HEK293 (cell line): ENCODE results near the gene PNCK.

Experiments used
- EGR2 ChIP-seq: fragments of 450-650 bp; formaldehyde crosslinking; IDR thresholded peaks from 2 replicates; pipeline ENCODE4 v1.5.1; 2016; ENCODE audit warnings: low read depth, missing biosample characterization, missing genetic modification characterization
- KLF16 ChIP-seq: fragments of 450-650 bp; formaldehyde crosslinking; IDR thresholded peaks from 2 replicates; pipeline ENCODE4 v1.5.1; 2017; ENCODE audit warnings: missing biosample characterization, missing genetic modification characterization
- SALL2 ChIP-seq: fragments of 450-650 bp; formaldehyde crosslinking; IDR thresholded peaks from 2 replicates; pipeline ENCODE4 v1.5.0; 2017; ENCODE audit warnings: missing biosample characterization, mild to moderate bottlenecking, missing genetic modification characterization, borderline replicate concordance
- SETDB1 ChIP-seq: IDR thresholded peaks from one replicate; pipeline ENCODE4 v1.6.1; 2017; ENCODE audit warnings: mild to moderate bottlenecking, low read length, moderate library complexity, mixed read lengths; ENCODE audit not compliant: insufficient read length
- ZBTB21 ChIP-seq: fragments of 450-650 bp; formaldehyde crosslinking; IDR thresholded peaks from 2 replicates; pipeline ENCODE4 v1.5.1; 2017; ENCODE audit warnings: missing biosample characterization, missing genetic modification characterization
- ZNF121 ChIP-seq: fragments of 450-650 bp; formaldehyde crosslinking; IDR thresholded peaks from 2 replicates; pipeline ENCODE4 v1.5.1; 2016; ENCODE audit warnings: missing biosample characterization, missing genetic modification characterization
- ZSCAN30 ChIP-seq: fragments of 450-650 bp; IDR thresholded peaks from 2 replicates; pipeline ENCODE4 v1.5.1; 2018; ENCODE audit warnings: missing biosample characterization, mild to moderate bottlenecking, missing genetic modification characterization, moderate library complexity
- ZXDB ChIP-seq: fragments of 450-650 bp; formaldehyde crosslinking; IDR thresholded peaks from 2 replicates; pipeline ENCODE4 v1.5.1; 2016; ENCODE audit warnings: missing biosample characterization, missing genetic modification characterization
- TF ChIP-seq, protein P1 (sequence below): fragments of 450-650 bp; formaldehyde crosslinking; IDR thresholded peaks from 2 replicates; pipeline ENCODE4 v1.5.1; 2016; ENCODE audit warnings: missing biosample characterization, missing genetic modification characterization
- TF ChIP-seq, protein P2 (sequence below): fragments of 450-650 bp; formaldehyde crosslinking; IDR thresholded peaks from 2 replicates; pipeline ENCODE4 v1.5.1; 2016; ENCODE audit warnings: missing biosample characterization, missing genetic modification characterization
- TF ChIP-seq, protein P3 (sequence below): fragments of 450-650 bp; formaldehyde crosslinking; IDR thresholded peaks from 2 replicates; pipeline ENCODE4 v1.5.1; 2016; ENCODE audit warnings: missing biosample characterization, missing genetic modification characterization
- TF ChIP-seq, protein P4 (sequence below): fragments of 450-650 bp; formaldehyde crosslinking; IDR thresholded peaks from 2 replicates; pipeline ENCODE4 v1.5.1; 2016; ENCODE audit warnings: missing biosample characterization, missing genetic modification characterization
- TF ChIP-seq, protein P5 (sequence below): fragments of 450-650 bp; formaldehyde crosslinking; IDR thresholded peaks from 2 replicates; pipeline ENCODE4 v1.5.1; 2017; ENCODE audit warnings: missing biosample characterization, mild to moderate bottlenecking, missing genetic modification characterization, moderate library complexity

DNA sequence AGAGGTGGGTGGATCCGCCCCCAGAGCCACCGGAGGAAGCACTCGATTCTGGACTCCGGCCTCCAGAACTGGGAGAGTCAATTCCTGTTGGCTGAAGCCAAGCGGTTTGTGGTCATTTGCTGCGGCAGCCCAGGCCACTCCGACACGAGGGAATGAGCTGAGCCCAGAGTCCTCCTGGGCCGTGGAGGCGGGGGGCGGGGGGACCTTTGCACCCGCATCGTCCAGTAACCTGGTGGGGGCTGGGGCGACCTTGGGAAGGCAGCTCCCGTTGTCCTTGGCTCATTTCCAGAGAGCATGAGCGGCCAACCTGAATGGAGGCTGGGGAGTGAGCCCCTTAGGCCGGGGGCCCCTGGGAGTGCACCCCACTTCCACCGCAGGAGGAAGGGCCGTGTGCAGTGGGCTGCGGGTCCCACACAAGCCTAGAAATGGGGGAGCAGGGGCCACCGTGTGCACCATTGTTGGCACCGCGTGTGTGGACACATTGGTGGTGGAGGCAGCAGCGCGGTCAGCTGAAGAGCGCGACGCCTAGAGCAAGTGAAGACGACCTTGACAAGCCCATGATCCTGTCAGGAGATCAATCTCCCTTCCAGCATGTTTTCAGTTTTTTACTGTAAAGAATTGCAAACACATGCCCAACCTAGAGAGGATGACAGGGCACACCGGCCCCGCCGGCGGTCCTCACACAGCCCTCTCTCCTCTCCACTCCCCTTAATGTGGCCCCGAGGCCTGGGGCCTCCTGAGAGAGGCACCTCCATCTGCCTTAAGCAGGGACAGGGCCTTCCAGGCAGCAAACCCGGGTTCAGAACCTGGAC, 46.5 kb downstream of the PNCK start:
- TF ChIP-seq, protein P1, sequence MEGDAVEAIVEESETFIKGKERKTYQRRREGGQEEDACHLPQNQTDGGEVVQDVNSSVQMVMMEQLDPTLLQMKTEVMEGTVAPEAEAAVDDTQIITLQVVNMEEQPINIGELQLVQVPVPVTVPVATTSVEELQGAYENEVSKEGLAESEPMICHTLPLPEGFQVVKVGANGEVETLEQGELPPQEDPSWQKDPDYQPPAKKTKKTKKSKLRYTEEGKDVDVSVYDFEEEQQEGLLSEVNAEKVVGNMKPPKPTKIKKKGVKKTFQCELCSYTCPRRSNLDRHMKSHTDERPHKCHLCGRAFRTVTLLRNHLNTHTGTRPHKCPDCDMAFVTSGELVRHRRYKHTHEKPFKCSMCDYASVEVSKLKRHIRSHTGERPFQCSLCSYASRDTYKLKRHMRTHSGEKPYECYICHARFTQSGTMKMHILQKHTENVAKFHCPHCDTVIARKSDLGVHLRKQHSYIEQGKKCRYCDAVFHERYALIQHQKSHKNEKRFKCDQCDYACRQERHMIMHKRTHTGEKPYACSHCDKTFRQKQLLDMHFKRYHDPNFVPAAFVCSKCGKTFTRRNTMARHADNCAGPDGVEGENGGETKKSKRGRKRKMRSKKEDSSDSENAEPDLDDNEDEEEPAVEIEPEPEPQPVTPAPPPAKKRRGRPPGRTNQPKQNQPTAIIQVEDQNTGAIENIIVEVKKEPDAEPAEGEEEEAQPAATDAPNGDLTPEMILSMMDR (tag by site-specific recombination) = no peak
- TF ChIP-seq SALL2 = no peak
- TF ChIP-seq ZBTB21 (tag by site-specific recombination) = no peak
- TF ChIP-seq, protein P2, sequence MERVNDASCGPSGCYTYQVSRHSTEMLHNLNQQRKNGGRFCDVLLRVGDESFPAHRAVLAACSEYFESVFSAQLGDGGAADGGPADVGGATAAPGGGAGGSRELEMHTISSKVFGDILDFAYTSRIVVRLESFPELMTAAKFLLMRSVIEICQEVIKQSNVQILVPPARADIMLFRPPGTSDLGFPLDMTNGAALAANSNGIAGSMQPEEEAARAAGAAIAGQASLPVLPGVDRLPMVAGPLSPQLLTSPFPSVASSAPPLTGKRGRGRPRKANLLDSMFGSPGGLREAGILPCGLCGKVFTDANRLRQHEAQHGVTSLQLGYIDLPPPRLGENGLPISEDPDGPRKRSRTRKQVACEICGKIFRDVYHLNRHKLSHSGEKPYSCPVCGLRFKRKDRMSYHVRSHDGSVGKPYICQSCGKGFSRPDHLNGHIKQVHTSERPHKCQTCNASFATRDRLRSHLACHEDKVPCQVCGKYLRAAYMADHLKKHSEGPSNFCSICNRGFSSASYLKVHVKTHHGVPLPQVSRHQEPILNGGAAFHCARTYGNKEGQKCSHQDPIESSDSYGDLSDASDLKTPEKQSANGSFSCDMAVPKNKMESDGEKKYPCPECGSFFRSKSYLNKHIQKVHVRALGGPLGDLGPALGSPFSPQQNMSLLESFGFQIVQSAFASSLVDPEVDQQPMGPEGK (tag by site-specific recombination) = no peak
- TF ChIP-seq ZNF121 (tag by site-specific recombination) = no peak
- TF ChIP-seq ZXDB (tag by site-specific recombination) = no peak
- TF ChIP-seq, protein P3, sequence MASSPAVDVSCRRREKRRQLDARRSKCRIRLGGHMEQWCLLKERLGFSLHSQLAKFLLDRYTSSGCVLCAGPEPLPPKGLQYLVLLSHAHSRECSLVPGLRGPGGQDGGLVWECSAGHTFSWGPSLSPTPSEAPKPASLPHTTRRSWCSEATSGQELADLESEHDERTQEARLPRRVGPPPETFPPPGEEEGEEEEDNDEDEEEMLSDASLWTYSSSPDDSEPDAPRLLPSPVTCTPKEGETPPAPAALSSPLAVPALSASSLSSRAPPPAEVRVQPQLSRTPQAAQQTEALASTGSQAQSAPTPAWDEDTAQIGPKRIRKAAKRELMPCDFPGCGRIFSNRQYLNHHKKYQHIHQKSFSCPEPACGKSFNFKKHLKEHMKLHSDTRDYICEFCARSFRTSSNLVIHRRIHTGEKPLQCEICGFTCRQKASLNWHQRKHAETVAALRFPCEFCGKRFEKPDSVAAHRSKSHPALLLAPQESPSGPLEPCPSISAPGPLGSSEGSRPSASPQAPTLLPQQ (tag by site-specific recombination) = no peak
- no peak for TF ChIP-seq KLF16 (tag by site-specific recombination)
- TF ChIP-seq, protein P4, sequence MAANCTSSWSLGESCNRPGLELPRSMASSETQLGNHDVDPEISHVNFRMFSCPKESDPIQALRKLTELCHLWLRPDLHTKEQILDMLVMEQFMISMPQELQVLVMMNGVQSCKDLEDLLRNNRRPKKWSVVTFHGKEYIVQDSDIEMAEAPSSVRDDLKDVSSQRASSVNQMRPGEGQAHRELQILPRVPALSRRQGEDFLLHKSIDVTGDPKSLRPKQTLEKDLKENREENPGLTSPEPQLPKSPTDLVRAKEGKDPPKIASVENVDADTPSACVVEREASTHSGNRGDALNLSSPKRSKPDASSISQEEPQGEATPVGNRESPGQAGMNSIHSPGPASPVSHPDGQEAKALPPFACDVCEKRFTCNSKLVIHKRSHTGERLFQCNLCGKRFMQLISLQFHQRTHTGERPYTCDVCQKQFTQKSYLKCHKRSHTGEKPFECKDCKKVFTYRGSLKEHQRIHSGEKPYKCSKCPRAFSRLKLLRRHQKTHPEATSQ (tag by site-specific recombination) = no peak
- TF ChIP-seq, protein P5, sequence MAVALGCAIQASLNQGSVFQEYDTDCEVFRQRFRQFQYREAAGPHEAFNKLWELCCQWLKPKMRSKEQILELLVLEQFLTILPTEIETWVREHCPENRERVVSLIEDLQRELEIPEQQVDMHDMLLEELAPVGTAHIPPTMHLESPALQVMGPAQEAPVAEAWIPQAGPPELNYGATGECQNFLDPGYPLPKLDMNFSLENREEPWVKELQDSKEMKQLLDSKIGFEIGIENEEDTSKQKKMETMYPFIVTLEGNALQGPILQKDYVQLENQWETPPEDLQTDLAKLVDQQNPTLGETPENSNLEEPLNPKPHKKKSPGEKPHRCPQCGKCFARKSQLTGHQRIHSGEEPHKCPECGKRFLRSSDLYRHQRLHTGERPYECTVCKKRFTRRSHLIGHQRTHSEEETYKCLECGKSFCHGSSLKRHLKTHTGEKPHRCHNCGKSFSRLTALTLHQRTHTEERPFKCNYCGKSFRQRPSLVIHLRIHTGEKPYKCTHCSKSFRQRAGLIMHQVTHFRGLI (tag by site-specific recombination) = no peak
- TF ChIP-seq EGR2 (tag by site-specific recombination) = 0 out of 2 replicates have a peak, but pooled peaks have one; percentile 30
- no peak for TF ChIP-seq SETDB1
- TF ChIP-seq ZSCAN30 (tag by site-specific recombination) = no peak
